CD14-positive monocyte (primary cell): ENCODE data around the gene CGREF1. TPM values are rescaled to one million over a fixed set of nuclear protein-coding genes. Genes with fewer than 3 reads are reported as not detected.

Experiments used
- DNase-seq, 3 donors: peaks; one replicate each; pipeline ENCODE4 v3.0.0-alpha.2; 2011 to 2022
- H2AFZ ChIP-seq: 2 replicates; pipeline ENCODE4 v1.6.0; 2012; ENCODE audit warnings: mild to moderate bottlenecking, low read depth, low read length, inconsistent platforms; ENCODE audit not compliant: insufficient read depth, poor library complexity, severe bottlenecking
- H3K27ac ChIP-seq, 2 donors: 1 replicate in 1 of 2; 2 replicates in 1 of 2; pipeline ENCODE4 v1.5.1; 2012 to 2013; ENCODE audit warnings: low read length in 2 of 2, control low read depth in 1 of 2, inconsistent platforms in 1 of 2, low read depth in 1 of 2, mild to moderate bottlenecking in 1 of 2
- H3K27me3 ChIP-seq, 2 donors: one replicate each; pipeline versions ENCODE4 v1.6.0 to v1.6.1; 2011 to 2013; ENCODE audit warnings: low read length in 2 of 2; ENCODE audit not compliant: control insufficient read depth in 2 of 2, insufficient read depth in 2 of 2
- H3K36me3 ChIP-seq, 2 donors: replicated peaks in 1 of 2; 1 replicate in 1 of 2; 2 replicates in 1 of 2; pipeline versions ENCODE4 v1.5.1 to v1.6.1; 2012 to 2013; ENCODE audit warnings: low read length in 2 of 2, control low read depth in 1 of 2, inconsistent platforms in 1 of 2, mild to moderate bottlenecking in 1 of 2; ENCODE audit not compliant: insufficient read depth in 2 of 2, control insufficient read depth in 1 of 2
- H3K4me1 ChIP-seq, 2 donors: 1 replicate in 1 of 2; 2 replicates in 1 of 2; pipeline versions ENCODE4 v1.5.1 to v1.6.1; 2012 to 2013; ENCODE audit warnings: low read length in 2 of 2, control low read depth in 1 of 2, inconsistent platforms in 1 of 2, mild to moderate bottlenecking in 1 of 2, moderate library complexity in 1 of 2; ENCODE audit not compliant: insufficient read depth in 2 of 2, control insufficient read depth in 1 of 2
- H3K4me2 ChIP-seq: replicated peaks from 2 replicates; pipeline ENCODE3; 2012; ENCODE audit warnings: low read length, moderate library complexity, mild to moderate bottlenecking; ENCODE audit not compliant: poor library complexity, severe bottlenecking; ENCODE audit errors: extremely low read depth
- H3K4me3 ChIP-seq, 3 experiments: fragments of 200-600 bp in 1 of 3; sonication (generic) in 1 of 3; replicated peaks in 1 of 3; 1 replicate in 2 of 3; 2 replicates in 1 of 3; pipeline ENCODE4 v1.5.1; 2011 to 2013; ENCODE audit warnings: low read length in 3 of 3, mild to moderate bottlenecking in 3 of 3, control low read depth in 2 of 3, low read depth in 2 of 3, inconsistent platforms in 1 of 3, moderate library complexity in 1 of 3
- H3K79me2 ChIP-seq: 2 replicates; pipeline ENCODE4 v1.6.0; 2012; ENCODE audit warnings: mild to moderate bottlenecking, control low read depth, inconsistent platforms, low read length, moderate library complexity; ENCODE audit not compliant: insufficient read depth
- H3K9ac ChIP-seq: 2 replicates; pipeline ENCODE4 v1.6.0; 2017; ENCODE audit warnings: low read length, mild to moderate bottlenecking; ENCODE audit not compliant: insufficient read depth, poor library complexity, severe bottlenecking
- H3K9me3 ChIP-seq, 2 donors: replicated peaks in 1 of 2; 1 replicate in 1 of 2; 2 replicates in 1 of 2; pipeline versions ENCODE4 v1.5.1 to v1.6.1; 2012 to 2013; ENCODE audit warnings: low read length in 2 of 2, control low read depth in 1 of 2; ENCODE audit not compliant: control insufficient read depth in 1 of 2, insufficient read depth in 1 of 2
- H4K20me1 ChIP-seq: 2 replicates; pipeline ENCODE4 v1.6.0; 2012; ENCODE audit warnings: mild to moderate bottlenecking, low read length, control low read depth, moderate library complexity; ENCODE audit not compliant: insufficient read depth
- H3K27ac Mint-ChIP-seq, 7 donors: one replicate each; pipeline ENCODE4 v1.8.0; 2020; ENCODE audit warnings: mild to moderate bottlenecking in 7 of 7, mixed read lengths in 7 of 7, moderate library complexity in 6 of 7, inconsistent platforms in 2 of 7
- H3K27me3 Mint-ChIP-seq, 3 donors: one replicate each; pipeline ENCODE4 v1.8.0; 2021 to 2022; ENCODE audit warnings: low read depth in 3 of 3, mild to moderate bottlenecking in 3 of 3, mixed read lengths in 3 of 3, moderate library complexity in 3 of 3, inconsistent platforms in 1 of 3
- H3K36me3 Mint-ChIP-seq, 2 donors: one replicate each; pipeline ENCODE4 v1.8.0; 2020; ENCODE audit warnings: mixed read lengths in 2 of 2, inconsistent platforms in 1 of 2, mild to moderate bottlenecking in 1 of 2
- H3K4me1 Mint-ChIP-seq: one replicate; pipeline ENCODE4 v1.8.0; 2020; ENCODE audit warnings: mild to moderate bottlenecking, mixed read lengths
- H3K4me3 Mint-ChIP-seq, 2 donors: one replicate each; pipeline ENCODE4 v1.8.0; 2020; ENCODE audit warnings: mild to moderate bottlenecking in 2 of 2, mixed read lengths in 2 of 2, moderate library complexity in 1 of 2
- H3K9me3 Mint-ChIP-seq, 7 donors: one replicate each; pipeline ENCODE4 v1.8.0; 2020 to 2022; ENCODE audit warnings: mixed read lengths in 7 of 7, mild to moderate bottlenecking in 6 of 7, moderate library complexity in 6 of 7, inconsistent platforms in 2 of 7
- WGBS: methylation state at CpG from one replicate; pipeline ENCODE4 v1.1.5; 2013; ENCODE audit warnings: missing lambda C conversion rate; ENCODE audit not compliant: insufficient coverage; 5-methylcytosine and 5-hydroxymethylcytosine counted together
- intact Hi-C, 2 donors: fragments of 100-400 bp; cut with micrococcal nuclease; formaldehyde crosslinking; loops; one replicate each; pipeline versions ENCODE4 v1.15.0 to v1.15.1; 2023
- polyA plus RNA-seq, 3 donors: library from polyadenylated mRNA; depleted of rRNA in 1 of 3; unstranded in 2 of 3; stranded (reverse) in 1 of 3; fragments of 300-500 nt in 2 of 3; fragments of >200 nt in 1 of 3; fragmentation: Illumina TruSeq in 2 of 3; gene quantifications; 1 replicate in 2 of 3; 2 replicates in 1 of 3; pipeline ENCODE4 v1.2.3, GENCODE V29; 2012 to 2021
- TF ChIP-seq, protein P1 (sequence below): fragments of 200-600 bp; IDR thresholded peaks from one replicate; pipeline ENCODE4 v1.8.0; 2022; ENCODE audit warnings: antibody characterized with exemption, mild to moderate bottlenecking

CGREF1 gene
- polyA plus RNA-seq, 3 donors, result not detected

DNA sequence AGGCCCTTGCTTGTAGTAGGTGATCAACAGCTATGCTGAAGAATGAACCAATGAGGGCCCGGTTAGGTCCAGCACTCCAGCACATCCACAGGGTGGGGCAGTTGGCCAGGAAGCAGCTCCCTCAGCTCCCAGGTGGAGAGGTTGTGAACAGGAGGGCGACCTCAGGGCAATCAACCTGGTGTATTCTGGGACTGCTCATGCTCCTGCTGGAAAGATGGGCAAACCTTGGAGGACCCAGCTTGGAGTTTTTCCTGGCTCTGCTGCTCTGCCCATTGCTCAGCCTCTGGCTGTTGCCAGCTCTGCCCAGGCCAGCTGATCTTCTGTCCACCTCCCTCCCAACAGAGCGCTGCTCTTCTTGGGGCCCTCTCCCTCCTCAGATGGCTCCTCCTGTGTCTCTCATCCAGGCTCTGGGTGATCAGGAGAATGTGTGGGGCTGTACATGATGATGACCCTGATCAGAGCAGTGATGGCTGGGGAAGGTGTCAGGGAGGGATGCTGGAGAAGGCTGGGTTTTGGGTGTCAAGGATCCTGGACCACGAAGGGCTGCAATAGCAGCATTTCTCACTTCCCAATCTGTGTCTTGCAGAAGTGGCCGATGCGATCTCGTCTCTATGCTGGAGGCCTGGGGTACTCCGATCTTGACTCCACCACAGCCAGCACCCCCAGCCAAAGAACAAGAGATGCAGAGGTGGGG is 33.3 kb upstream of the CGREF1 start:
- no peak overlapping the region for H3K4me2 ChIP-seq
- Mint-ChIP-seq H3K9me3 (peaks cover 0 to 2% (median 0%) of the 10 kb centered on the region in 7 donors), H3K36me3 (no peaks in the 10 kb centered on the region), H3K27ac (no peak overlapping the region), H3K4me1 (no peaks in the 10 kb centered on the region), H3K27me3 (peaks cover 0 to 11% (median 1%) of the 10 kb centered on the region in 3 donors), H3K4me3 (no peak overlapping the region)
- TF ChIP-seq, protein P1, sequence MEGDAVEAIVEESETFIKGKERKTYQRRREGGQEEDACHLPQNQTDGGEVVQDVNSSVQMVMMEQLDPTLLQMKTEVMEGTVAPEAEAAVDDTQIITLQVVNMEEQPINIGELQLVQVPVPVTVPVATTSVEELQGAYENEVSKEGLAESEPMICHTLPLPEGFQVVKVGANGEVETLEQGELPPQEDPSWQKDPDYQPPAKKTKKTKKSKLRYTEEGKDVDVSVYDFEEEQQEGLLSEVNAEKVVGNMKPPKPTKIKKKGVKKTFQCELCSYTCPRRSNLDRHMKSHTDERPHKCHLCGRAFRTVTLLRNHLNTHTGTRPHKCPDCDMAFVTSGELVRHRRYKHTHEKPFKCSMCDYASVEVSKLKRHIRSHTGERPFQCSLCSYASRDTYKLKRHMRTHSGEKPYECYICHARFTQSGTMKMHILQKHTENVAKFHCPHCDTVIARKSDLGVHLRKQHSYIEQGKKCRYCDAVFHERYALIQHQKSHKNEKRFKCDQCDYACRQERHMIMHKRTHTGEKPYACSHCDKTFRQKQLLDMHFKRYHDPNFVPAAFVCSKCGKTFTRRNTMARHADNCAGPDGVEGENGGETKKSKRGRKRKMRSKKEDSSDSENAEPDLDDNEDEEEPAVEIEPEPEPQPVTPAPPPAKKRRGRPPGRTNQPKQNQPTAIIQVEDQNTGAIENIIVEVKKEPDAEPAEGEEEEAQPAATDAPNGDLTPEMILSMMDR, result no peak
- H3K4me1 ChIP-seq, result no peaks in the 10 kb centered on the region
- no peak for DNase-seq
- no peak overlapping the region for H3K27ac ChIP-seq
- H3K36me3 ChIP-seq, result no peaks in the 10 kb centered on the region
- H3K9me3 ChIP-seq, result no peaks in the 10 kb centered on the region
- 88% methylated on average over 6 of the region's 8 CpGs for WGBS
- no peak overlapping the region for H3K9ac ChIP-seq
- intact Hi-C loops, result no loop called here
- H4K20me1 ChIP-seq, result no peaks in the 10 kb centered on the region
- no peak overlapping the region for H2AFZ ChIP-seq
- H3K4me3 ChIP-seq, result no peak overlapping the region
- H3K79me2 ChIP-seq, result no peaks in the 10 kb centered on the region
- H3K27me3 ChIP-seq, result no peaks in the 10 kb centered on the region

DNA sequence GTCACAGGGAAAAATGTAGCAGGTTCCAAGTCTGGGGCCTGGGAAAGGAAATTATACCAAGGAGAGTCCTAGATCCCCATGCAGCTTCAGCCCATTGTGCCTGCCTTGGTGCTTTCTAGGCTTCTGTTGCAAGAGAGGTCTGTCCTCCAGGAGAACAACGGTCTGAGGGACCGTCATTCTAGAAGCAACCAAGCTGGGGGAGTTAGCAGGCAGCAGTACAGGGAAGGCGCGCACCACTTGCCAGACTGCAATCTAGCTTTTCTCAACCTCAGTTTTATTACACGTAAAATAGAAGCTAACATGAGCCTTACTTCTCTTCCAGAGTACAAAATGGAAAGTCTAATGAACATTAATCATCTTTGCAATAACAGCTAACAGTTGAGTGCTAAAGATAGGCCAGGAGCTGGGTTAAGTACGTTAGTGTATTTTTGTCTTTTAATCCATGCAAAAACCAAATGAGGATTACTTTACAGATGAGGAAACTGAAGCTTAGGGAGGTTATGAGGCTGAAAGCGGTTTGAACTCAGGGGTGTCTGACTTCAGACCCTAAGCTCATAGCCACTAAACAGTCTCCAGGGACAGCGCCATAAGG is 31.8 kb upstream of the CGREF1 start:
- Histone ChIP-seq H2AFZ (no peak overlapping the region), H3K4me3 (no peak overlapping the region), H3K79me2 (no peaks in the 10 kb centered on the region), H3K4me2 (no peak overlapping the region), H3K36me3 (no peaks in the 10 kb centered on the region), H3K4me1 (no peaks in the 10 kb centered on the region), H3K27ac (no peak overlapping the region), H4K20me1 (no peaks in the 10 kb centered on the region), H3K27me3 (no peaks in the 10 kb centered on the region), H3K9ac (no peak overlapping the region), H3K9me3 (no peaks in the 10 kb centered on the region)
- no peak overlapping the region for H3K27ac Mint-ChIP-seq
- DNase-seq, result no peak
- peaks cover 0 to 11% (median 2%) of the 10 kb centered on the region in 3 donors for H3K27me3 Mint-ChIP-seq
- no peaks in the 10 kb centered on the region for H3K36me3 Mint-ChIP-seq
- TF ChIP-seq, protein P1, result no peak
- H3K4me3 Mint-ChIP-seq, result no peak overlapping the region
- peaks cover 0 to 2% (median 0%) of the 10 kb centered on the region in 7 donors for H3K9me3 Mint-ChIP-seq
- intact Hi-C loops, result no loop called here
- WGBS, result no CpG with 5 or more reads among the region's 8 CpGs
- H3K4me1 Mint-ChIP-seq, result no peaks in the 10 kb centered on the region
